ENCODE data around the gene XPO6. TPM values are rescaled to one million over a fixed set of nuclear protein-coding genes. Genes with fewer than 3 reads are reported as not detected.

The XPO6 gene
- total RNA-seq, 5 donors from 2014 or later (not counting 1 experiment from before 2014, with no cell fraction given) = 355 to 403 (median 391) TPM

DNA sequence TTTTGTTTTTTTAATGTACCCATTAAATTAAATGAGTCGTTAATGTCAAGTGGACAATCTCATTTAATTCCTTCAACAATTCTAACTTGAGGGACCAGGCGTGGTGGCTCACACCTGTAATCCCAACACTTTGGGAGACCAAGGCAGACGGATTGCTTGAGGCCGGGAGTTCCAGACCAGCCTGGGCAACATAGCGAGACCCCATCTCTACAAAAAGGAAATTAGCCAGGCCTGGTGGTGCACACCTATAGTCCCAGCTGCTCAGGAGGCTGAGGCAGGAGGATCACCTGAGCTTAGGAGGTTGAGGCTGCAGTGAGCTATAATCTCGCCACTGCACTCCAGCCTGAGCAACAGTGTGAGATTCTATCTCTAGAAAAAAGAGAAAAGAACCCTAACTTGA is 127.6 kb downstream of the XPO6 start:
- Mint-ChIP-seq H3K36me3 (no peaks in the 10 kb centered on the region), H3K4me1 (no peaks in the 10 kb centered on the region), H3K27ac (no peak overlapping the region), H3K27me3 (no peaks in the 10 kb centered on the region), H3K9me3 (no peaks in the 10 kb centered on the region), H3K4me3 (no peak overlapping the region)
- CTCF ChIA-PET = no interaction called here
- Histone ChIP-seq H3K27me3 (replicated peaks in 1 of 2; ENCODE audit: control insufficient read depth in 2 of 2, extremely low read depth in 1 of 2, insufficient read depth in 2 of 2, low read length in 1 of 2) (peaks cover 0 to 3% of the 10 kb centered on the region in 2 experiments), H3K4me3 (ENCODE audit: control insufficient read depth in 1 of 2, extremely low read depth in 1 of 2, low read length in 1 of 2) (no peak overlapping the region), H3K9me3 (no peaks in the 10 kb centered on the region), H3K36me3 (ENCODE audit: control insufficient read depth in 2 of 2, extremely low read depth in 1 of 2, insufficient read depth in 1 of 2, low read length in 1 of 2) (no peaks in the 10 kb centered on the region), H3K4me1 (ENCODE audit: control insufficient read depth in 1 of 2, extremely low read depth in 1 of 2, insufficient read depth in 2 of 2, low read length in 2 of 2) (no peaks in the 10 kb centered on the region), H3K27ac (ENCODE audit: low read length) (no peak overlapping the region)
- DNase-seq (no peak), ATAC-seq (replicated peaks in 1 of 4) (no peak)
- 100% methylated on average over 2 of the region's 6 CpGs for whole genome bisulfite sequencing (ENCODE audit: insufficient coverage)
- POLR2A ChIA-PET = no interaction called here

- no peak for DNase-seq
- POLR2A ChIA-PET = no interaction called here
- Histone ChIP-seq H3K9me3 (no peaks in the 10 kb centered on the region), H3K4me3 (ENCODE audit: control insufficient read depth in 1 of 2, extremely low read depth in 1 of 2, low read length in 1 of 2) (no peak overlapping the region), H3K4me1 (ENCODE audit: control insufficient read depth in 1 of 2, extremely low read depth in 1 of 2, insufficient read depth in 2 of 2, low read length in 2 of 2) (no peaks in the 10 kb centered on the region), H3K36me3 (ENCODE audit: control insufficient read depth in 2 of 2, extremely low read depth in 1 of 2, insufficient read depth in 1 of 2, low read length in 1 of 2) (no peaks in the 10 kb centered on the region), H3K27ac (ENCODE audit: low read length) (no peak overlapping the region), H3K27me3 (replicated peaks in 1 of 2; ENCODE audit: control insufficient read depth in 2 of 2, extremely low read depth in 1 of 2, insufficient read depth in 2 of 2, low read length in 1 of 2) (peaks cover 0 to 4% of the 10 kb centered on the region in 2 experiments)
- WGBS (ENCODE audit: insufficient coverage) = 97% methylated on average over 12 of the region's 13 CpGs
- CTCF ChIA-PET = no interaction called here
- H3K4me1 Mint-ChIP-seq = no peaks in the 10 kb centered on the region
- no peak overlapping the region for H3K27ac Mint-ChIP-seq
- no peak overlapping the region for H3K4me3 Mint-ChIP-seq
- H3K36me3 Mint-ChIP-seq = no peaks in the 10 kb centered on the region
- no peaks in the 10 kb centered on the region for H3K27me3 Mint-ChIP-seq
- no peaks in the 10 kb centered on the region for H3K9me3 Mint-ChIP-seq
- ATAC-seq (replicated peaks in 1 of 4) = no peak
Observed at GRCh38 chr16:28082624-28083023, 129.1 kb downstream of the XPO6 start.

- ChIA-PET POLR2A (no interaction called here), CTCF (interaction anchor here in 1 of 2 donors (0.6 kb wide), 1 partner anchor 133 kb away, joined by 3 read pairs; no protein-coding TSS in a partner anchor)
- H3K4me3 ChIP-seq (ENCODE audit: control insufficient read depth in 1 of 2, extremely low read depth in 1 of 2, low read length in 1 of 2) = no peak overlapping the region
- Mint-ChIP-seq H3K27ac (no peak overlapping the region), H3K27me3 (no peaks in the 10 kb centered on the region), H3K4me1 (no peaks in the 10 kb centered on the region), H3K9me3 (no peaks in the 10 kb centered on the region), H3K4me3 (no peak overlapping the region), H3K36me3 (no peaks in the 10 kb centered on the region)
- no peak for ATAC-seq (replicated peaks in 1 of 4)
- no peaks in the 10 kb centered on the region for H3K4me1 ChIP-seq (ENCODE audit: control insufficient read depth in 1 of 2, extremely low read depth in 1 of 2, insufficient read depth in 2 of 2, low read length in 2 of 2)
- H3K9me3 ChIP-seq = no peaks in the 10 kb centered on the region
- H3K27ac ChIP-seq (ENCODE audit: low read length) = no peak overlapping the region
- no peak for DNase-seq
- 67% methylated on average over 5 of the region's 9 CpGs for whole genome bisulfite sequencing (ENCODE audit: insufficient coverage)
- H3K36me3 ChIP-seq (ENCODE audit: control insufficient read depth in 2 of 2, extremely low read depth in 1 of 2, insufficient read depth in 1 of 2, low read length in 1 of 2) = no peaks in the 10 kb centered on the region
- peaks cover 0 to 4% of the 10 kb centered on the region in 2 experiments for H3K27me3 ChIP-seq (replicated peaks in 1 of 2; ENCODE audit: control insufficient read depth in 2 of 2, extremely low read depth in 1 of 2, insufficient read depth in 2 of 2, low read length in 1 of 2)
Observed at GRCh38 chr16:28081391-28081968, 130.3 kb downstream of the XPO6 start.

DNA sequence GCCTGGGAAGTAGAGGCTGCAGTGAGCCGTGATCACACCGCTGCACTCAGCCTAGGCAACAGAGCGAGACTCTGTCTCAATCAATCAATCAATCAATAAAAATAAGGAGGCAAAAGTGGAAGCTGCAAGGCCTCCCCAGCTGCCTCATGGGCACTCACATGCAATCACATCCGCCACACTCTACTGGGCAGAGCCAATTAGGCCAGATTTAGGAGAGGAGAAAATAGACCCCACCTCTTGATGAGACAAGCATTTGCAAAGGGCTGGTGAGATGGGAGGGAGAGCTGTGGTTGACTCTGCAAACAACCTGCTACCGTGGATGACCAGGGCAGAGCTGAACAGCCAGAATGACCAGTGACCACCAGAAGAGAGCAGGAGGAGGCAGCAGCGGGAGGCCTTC is 133.5 kb downstream of the XPO6 start:
- H3K4me3 ChIP-seq (ENCODE audit: control insufficient read depth in 1 of 2, extremely low read depth in 1 of 2, low read length in 1 of 2) = no peak overlapping the region
- peaks cover 0 to 13% of the 10 kb centered on the region in 2 experiments for H3K27me3 ChIP-seq (replicated peaks in 1 of 2; ENCODE audit: control insufficient read depth in 2 of 2, extremely low read depth in 1 of 2, insufficient read depth in 2 of 2, low read length in 1 of 2)
- H3K36me3 ChIP-seq (ENCODE audit: control insufficient read depth in 2 of 2, extremely low read depth in 1 of 2, insufficient read depth in 1 of 2, low read length in 1 of 2) = no peaks in the 10 kb centered on the region
- Mint-ChIP-seq H3K9me3 (no peaks in the 10 kb centered on the region), H3K36me3 (no peaks in the 10 kb centered on the region), H3K4me3 (no peak overlapping the region), H3K27me3 (no peaks in the 10 kb centered on the region), H3K27ac (no peak overlapping the region), H3K4me1 (no peaks in the 10 kb centered on the region)
- no peaks in the 10 kb centered on the region for H3K4me1 ChIP-seq (ENCODE audit: control insufficient read depth in 1 of 2, extremely low read depth in 1 of 2, insufficient read depth in 2 of 2, low read length in 2 of 2)
- ChIA-PET POLR2A (no interaction called here), CTCF (no interaction called here)
- ATAC-seq (replicated peaks in 1 of 4) = no peak
- no peak overlapping the region for H3K27ac ChIP-seq (ENCODE audit: low read length)
- no peaks in the 10 kb centered on the region for H3K9me3 ChIP-seq
- 100% methylated on average over 2 of the region's 6 CpGs for WGBS (ENCODE audit: insufficient coverage)
- no peak for DNase-seq

DNA sequence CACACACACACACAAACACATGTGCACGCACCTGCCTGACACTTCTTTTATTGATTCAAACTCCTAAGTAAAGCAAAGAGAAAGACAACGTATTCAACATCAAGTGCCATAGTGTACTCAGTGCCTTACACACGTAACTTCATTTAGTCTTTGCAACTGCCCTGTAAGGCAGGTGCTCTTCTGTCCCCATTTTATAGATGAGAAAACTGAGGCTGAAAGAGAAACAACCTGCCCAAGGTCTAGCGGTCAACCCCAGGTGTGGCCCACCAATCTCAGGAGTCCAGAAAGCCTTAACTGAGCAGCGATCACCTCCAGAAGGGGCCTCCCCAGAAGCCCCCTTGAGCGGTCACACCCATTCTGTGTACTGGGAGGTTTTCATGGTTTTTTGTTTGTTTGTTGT is 137.9 kb downstream of the XPO6 start:
- Mint-ChIP-seq H3K27ac (no peak overlapping the region), H3K4me1 (no peaks in the 10 kb centered on the region), H3K27me3 (peaks cover 3% of the 10 kb centered on the region in 2 donors), H3K36me3 (no peaks in the 10 kb centered on the region), H3K9me3 (no peaks in the 10 kb centered on the region), H3K4me3 (no peak overlapping the region)
- WGBS (ENCODE audit: insufficient coverage) = 100% methylated on average over 2 of the region's 6 CpGs
- no peak overlapping the region for H3K4me3 ChIP-seq (ENCODE audit: control insufficient read depth in 1 of 2, extremely low read depth in 1 of 2, low read length in 1 of 2)
- no peaks in the 10 kb centered on the region for H3K9me3 ChIP-seq
- POLR2A ChIA-PET = no interaction called here
- CTCF ChIA-PET = no interaction called here
- no peaks in the 10 kb centered on the region for H3K36me3 ChIP-seq (ENCODE audit: control insufficient read depth in 2 of 2, extremely low read depth in 1 of 2, insufficient read depth in 1 of 2, low read length in 1 of 2)
- no peak for DNase-seq
- H3K27me3 ChIP-seq (replicated peaks in 1 of 2; ENCODE audit: control insufficient read depth in 2 of 2, extremely low read depth in 1 of 2, insufficient read depth in 2 of 2, low read length in 1 of 2) = peaks cover 0 to 20% of the 10 kb centered on the region in 2 experiments
- H3K4me1 ChIP-seq (ENCODE audit: control insufficient read depth in 1 of 2, extremely low read depth in 1 of 2, insufficient read depth in 2 of 2, low read length in 2 of 2) = no peaks in the 10 kb centered on the region
- H3K27ac ChIP-seq (ENCODE audit: low read length) = no peak overlapping the region
- no peak for ATAC-seq (replicated peaks in 1 of 4)

DNA sequence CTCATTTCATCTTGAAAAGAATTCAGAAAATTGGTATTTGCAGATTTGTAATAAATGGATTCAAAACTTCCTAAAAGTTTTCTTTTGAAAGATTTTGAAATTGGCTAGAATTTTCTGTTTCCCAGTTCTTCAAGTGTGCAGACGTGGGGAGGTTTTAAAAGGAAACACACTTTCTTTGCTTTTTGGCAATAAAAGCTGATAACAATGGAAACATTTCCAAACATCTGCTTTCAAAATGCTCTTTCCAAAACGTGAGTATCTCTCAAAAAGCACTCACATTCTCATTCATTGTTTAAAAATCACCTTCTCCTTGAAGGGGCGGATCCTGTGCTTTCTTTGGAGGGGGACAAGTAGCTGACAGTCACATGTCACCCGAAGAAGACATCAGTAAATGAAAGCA is 139.7 kb downstream of the XPO6 start:
- Mint-ChIP-seq H3K9me3 (no peaks in the 10 kb centered on the region), H3K4me1 (no peaks in the 10 kb centered on the region), H3K27ac (no peak overlapping the region), H3K4me3 (no peak overlapping the region), H3K36me3 (no peaks in the 10 kb centered on the region), H3K27me3 (peaks cover 3 to 9% of the 10 kb centered on the region in 2 donors)
- POLR2A ChIA-PET = no interaction called here
- Histone ChIP-seq H3K9me3 (no peaks in the 10 kb centered on the region), H3K27ac (ENCODE audit: low read length) (no peak overlapping the region), H3K27me3 (replicated peaks in 1 of 2; ENCODE audit: control insufficient read depth in 2 of 2, extremely low read depth in 1 of 2, insufficient read depth in 2 of 2, low read length in 1 of 2) (peaks cover 0 to 25% of the 10 kb centered on the region in 2 experiments), H3K4me1 (ENCODE audit: control insufficient read depth in 1 of 2, extremely low read depth in 1 of 2, insufficient read depth in 2 of 2, low read length in 2 of 2) (no peaks in the 10 kb centered on the region), H3K36me3 (ENCODE audit: control insufficient read depth in 2 of 2, extremely low read depth in 1 of 2, insufficient read depth in 1 of 2, low read length in 1 of 2) (no peaks in the 10 kb centered on the region), H3K4me3 (ENCODE audit: control insufficient read depth in 1 of 2, extremely low read depth in 1 of 2, low read length in 1 of 2) (no peak overlapping the region)
- DNase-seq (no peak), ATAC-seq (replicated peaks in 1 of 4) (no peak)
- CTCF ChIA-PET = no interaction called here
- WGBS (ENCODE audit: insufficient coverage) = no CpG with 5 or more reads among the region's 4 CpGs

All from T-cell (primary cell).